GM12878 (cell line): ENCODE measurements around the gene CBS. TPM values are rescaled to one million over a fixed set of nuclear protein-coding genes. Genes with fewer than 3 reads are reported as not detected.

Experiments
- ATAC-seq: fragments of 200-7000 bp; cut with Tn5 transposase; 3 replicates; pipeline ENCODE4 v1.9.1; 2020; ENCODE audit warnings: mild to moderate bottlenecking, moderate library complexity
- BruUV-seq: library from RNA; stranded (reverse); fragments of 400-500 nt; replicated peaks from 2 replicates; lab custom pipeline; 2021; lab: Mats Ljungman, UMichigan
- CTCF ChIA-PET: fragments of 300-600 bp; sonication (Branson Sonifier 250); formaldehyde crosslinking; extraction: SDS; loops from one replicate; lab custom pipeline; 2021; ENCODE audit warnings: inconsistent platforms; lab: Yijun Ruan, JAX
- POLR2A ChIA-PET: fragments of 350-600 bp; formaldehyde crosslinking; extraction: SDS; loops from one replicate; lab custom pipeline; 2021; ENCODE audit warnings: inconsistent platforms; lab: Charles Lee
- RAD21 ChIA-PET: fragments of 300-600 bp; sonication (Branson Sonifier 250); formaldehyde crosslinking; loops from one replicate; lab custom pipeline; 2023; ENCODE audit warnings: antibody characterized with exemption; ENCODE audit not compliant: unreplicated experiment; lab: Charles Lee
- SMC1A ChIA-PET: fragments of 300-600 bp; sonication (Branson Sonifier 250); formaldehyde crosslinking; loops from one replicate; lab custom pipeline; 2023; ENCODE audit not compliant: unreplicated experiment, uncharacterized antibody; lab: Charles Lee
- DNase-seq: peaks from one replicate; pipeline ENCODE4 v3.0.0-alpha.2; 2011; ENCODE audit warnings: low read depth, low spot score
- FAIRE-seq: peaks from 3 replicates; lab custom pipeline; 2011; peaks lifted over from hg19 to GRCh38; lab: Jason Lieb, UNC
- H2AFZ ChIP-seq: 2 replicates; pipeline ENCODE4 v1.6.0; 2011; ENCODE audit warnings: low read depth, low read length, control low read depth; ENCODE audit not compliant: control insufficient read depth
- H3K27ac ChIP-seq: 2 replicates; pipeline ENCODE4 v1.5.1; 2011; ENCODE audit warnings: control low read depth; ENCODE audit not compliant: control insufficient read depth, insufficient read depth
- H3K27me3 ChIP-seq, 2 experiments: replicated peaks in 1 of 2; 2 replicates each; pipeline versions ENCODE4 v1.6.0 to v1.6.1; 2011; ENCODE audit warnings: low read length in 1 of 2; ENCODE audit not compliant: control insufficient read depth in 2 of 2, insufficient read depth in 2 of 2
- H3K36me3 ChIP-seq, 2 experiments: 2 replicates each; pipeline ENCODE4 v1.5.1; 2011; ENCODE audit warnings: low read length in 1 of 2; ENCODE audit not compliant: control insufficient read depth in 2 of 2, insufficient read depth in 2 of 2
- H3K4me1 ChIP-seq: 2 replicates; pipeline ENCODE4 v1.6.1; 2011; ENCODE audit warnings: mild to moderate bottlenecking, low read length, moderate library complexity, mixed read lengths; ENCODE audit not compliant: control insufficient read depth, insufficient read depth
- H3K4me2 ChIP-seq: 2 replicates; pipeline ENCODE4 v1.6.0; 2011; ENCODE audit warnings: control low read depth; ENCODE audit not compliant: control insufficient read depth, insufficient read depth
- H3K4me3 ChIP-seq: fragments of 200-600 bp; sonication (generic); 2 replicates; pipeline ENCODE4 v1.5.1; 2016
- H3K79me2 ChIP-seq: 2 replicates; pipeline ENCODE4 v1.6.0; 2011; ENCODE audit warnings: low read length; ENCODE audit not compliant: control insufficient read depth, insufficient read depth
- H3K9ac ChIP-seq: 2 replicates; pipeline ENCODE4 v1.8.0; 2011; ENCODE audit warnings: low read length, control low read depth, mixed read lengths; ENCODE audit not compliant: control insufficient read depth, insufficient read depth
- H3K9me3 ChIP-seq: replicated peaks from 3 replicates; pipeline ENCODE4 v1.5.1; 2011; ENCODE audit warnings: mild to moderate bottlenecking, low read length; ENCODE audit not compliant: control insufficient read depth, insufficient read depth
- H4K20me1 ChIP-seq: 2 replicates; pipeline ENCODE4 v1.6.0; 2011; ENCODE audit not compliant: control insufficient read depth, insufficient read depth
- BMI1 ChIP-seq: fragments of 450-650 bp; IDR thresholded peaks from 2 replicates; pipeline ENCODE4 v1.6.1; 2016; ENCODE audit warnings: mild to moderate bottlenecking, moderate library complexity, borderline replicate concordance
- CHD2 ChIP-seq: IDR thresholded peaks from 2 replicates; pipeline ENCODE4 v1.6.1; 2011; ENCODE audit warnings: low read depth, low read length, improper control_type of control experiment, borderline replicate concordance
- EGR1 ChIP-seq, 2 experiments: IDR thresholded peaks; 1 replicate in 1 of 2; 2 replicates in 1 of 2; pipeline ENCODE4 v1.6.1; 2011 to 2012; ENCODE audit warnings: low read depth in 2 of 2, low read length in 2 of 2, borderline replicate concordance in 1 of 2, mild to moderate bottlenecking in 1 of 2, moderate library complexity in 1 of 2
- MEF2A ChIP-seq: IDR thresholded peaks from 2 replicates; pipeline ENCODE4 v1.6.1; 2011; ENCODE audit warnings: low read depth, mild to moderate bottlenecking, low read length, moderate library complexity; ENCODE audit not compliant: insufficient read depth
- MLLT1 ChIP-seq: fragments of 450-650 bp; IDR thresholded peaks from 2 replicates; pipeline ENCODE4 v1.6.1; 2016; ENCODE audit warnings: mild to moderate bottlenecking
- NR2C1 ChIP-seq: fragments of 450-650 bp; IDR thresholded peaks from 2 replicates; pipeline ENCODE4 v1.6.1; 2017; ENCODE audit warnings: antibody characterized with exemption, mild to moderate bottlenecking, moderate library complexity
- PAX8 ChIP-seq: fragments of 450-650 bp; IDR thresholded peaks from 2 replicates; pipeline ENCODE4 v1.6.1; 2017; ENCODE audit warnings: mild to moderate bottlenecking, moderate library complexity
- POLR2A ChIP-seq: IDR thresholded peaks from 2 replicates; pipeline ENCODE4 v1.6.1; 2011; ENCODE audit warnings: low read depth, mild to moderate bottlenecking, low read length
- SIX5 ChIP-seq: IDR thresholded peaks from 2 replicates; pipeline ENCODE4 v1.6.1; 2011; ENCODE audit warnings: mild to moderate bottlenecking, low read depth, low read length, moderate library complexity; ENCODE audit not compliant: severe bottlenecking
- TARDBP ChIP-seq: IDR thresholded peaks from 2 replicates; pipeline ENCODE4 v1.6.1; 2016; ENCODE audit warnings: borderline replicate concordance
- WGBS: methylation state at CpG from one replicate; pipeline ENCODE4 v1.1.6; 2016; ENCODE audit warnings: low lambda C conversion rate; ENCODE audit not compliant: insufficient replicate concordance, insufficient coverage; ENCODE audit errors: missing lambda C conversion rate; 5-methylcytosine and 5-hydroxymethylcytosine counted together
- in situ Hi-C: fragments of 300-500 bp; cut with MboI; formaldehyde crosslinking; loops from 9 replicates; pipeline ENCODE4 v1.14.3; 2018; ENCODE audit warnings: mixed read lengths
- intact Hi-C: fragments of 100-400 bp; cut with micrococcal nuclease; formaldehyde crosslinking; loops from one replicate; pipeline ENCODE4 v1.14.2; 2022; ENCODE audit not compliant: unreplicated experiment
- polyA plus RNA-seq, 11 experiments: library from polyadenylated mRNA; depleted of rRNA in 4 of 11; unstranded in 6 of 11; stranded (reverse) in 5 of 11; fragments of >200 nt; fragmentation: Nextera tagmentation in 4 of 11; fragmentation: Illumina TruSeq in 1 of 11; extraction: Ambion mirVana in 4 of 11; extraction: Trizol in 1 of 11; gene quantifications; 1 replicate in 1 of 11; 2 replicates in 10 of 11; pipeline versions ENCODE4 v1.2.1 to v1.2.3, GENCODE V29; 2011 to 2016; ENCODE audit warnings: inconsistent platforms in 2 of 11, missing spikeins in 2 of 11, low read depth in 1 of 11
- total RNA-seq, 4 experiments: library from RNA; depleted of rRNA in 3 of 4; stranded (reverse); fragments of >200 nt in 3 of 4; fragmentation: Illumina TruSeq in 1 of 4; extraction: Trizol in 1 of 4; gene quantifications; 2 replicates each; pipeline versions ENCODE4 v1.2.1 to v1.2.3, GENCODE V29; 2013 to 2021
- TF ChIP-seq, protein P1 (sequence below): fragments of 450-650 bp; formaldehyde crosslinking; IDR thresholded peaks from 2 replicates; pipeline ENCODE4 v1.4.0; 2022; ENCODE audit warnings: mild to moderate bottlenecking, moderate library complexity

Gene CBS
- total and polyA plus RNA-seq, 10 of the 15 experiments (the other 5 are each of a cell fraction or from before 2014, with no cell fraction given): 0.10 to 4.4 (median 2.0) TPM

DNA sequence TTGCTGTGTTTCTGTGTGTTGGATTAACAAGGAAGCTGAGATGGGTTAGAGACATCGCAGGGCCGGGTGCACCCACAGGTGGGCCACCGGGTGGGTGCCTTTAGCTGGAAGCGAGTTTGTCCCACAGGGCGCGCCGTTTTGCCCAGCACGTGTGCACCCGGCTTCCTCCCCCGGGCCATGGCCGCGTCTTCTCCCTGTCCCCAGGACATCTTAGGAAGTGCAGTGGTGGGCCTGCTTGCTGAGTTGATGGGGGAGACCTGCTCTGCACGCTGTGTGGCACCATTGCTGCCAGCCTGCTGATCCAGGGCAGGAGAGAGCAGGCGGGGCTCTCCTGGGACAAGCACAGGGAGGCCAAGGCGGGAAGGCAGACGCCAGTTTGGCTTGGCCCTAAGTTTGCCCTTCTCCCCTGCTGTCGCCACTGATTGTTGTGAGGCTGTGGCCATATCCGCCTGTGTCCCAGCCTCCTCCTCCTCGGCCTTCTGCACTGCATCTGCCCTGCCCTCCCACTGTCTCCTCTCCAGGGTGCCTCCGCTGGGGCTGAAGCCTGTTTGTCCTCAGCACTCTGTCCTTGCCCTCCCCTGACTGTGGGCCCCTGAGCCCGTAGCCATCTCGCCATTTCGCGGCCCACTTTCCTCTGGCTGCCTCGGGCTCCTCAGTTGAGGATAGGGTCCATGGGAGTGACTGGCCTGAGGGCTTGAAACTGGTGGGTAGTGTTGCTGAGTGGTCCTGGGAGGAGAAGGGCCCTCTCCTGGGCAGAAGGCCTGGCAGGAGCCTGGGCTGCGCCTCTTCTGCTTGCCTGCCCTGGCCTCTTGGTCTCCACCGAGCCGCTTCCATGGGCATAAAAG lies 53.7 kb downstream of the CBS start:
- Histone ChIP-seq H3K9ac (no peak overlapping the region), H3K27ac (no peak overlapping the region), H3K36me3 (peaks cover 4 to 6% of the 10 kb centered on the region in 2 experiments; a peak in 2 of 4 replicates), H3K4me2 (no peak overlapping the region), H3K9me3 (no peaks in the 10 kb centered on the region), H2AFZ (no peak overlapping the region), H4K20me1 (no peaks in the 10 kb centered on the region), H3K4me1 (no peaks in the 10 kb centered on the region), H3K4me3 (no peak overlapping the region)
- no peak for FAIRE-seq
- intact Hi-C loops (no loop called here), in situ Hi-C loops (no loop called here)
- ChIA-PET POLR2A (no interaction called here), RAD21 (no interaction called here)
- no peak for ATAC-seq
- no peak for DNase-seq
- no TSS peak for BruUV-seq
- TF ChIP-seq NR2C1 (no peak), PAX8 (no peak), BMI1 (no peak)
- TF ChIP-seq, all 136 proteins: peak for 0
- 92% methylated on average over 28 of the region's 28 CpGs for WGBS
- ChIA-PET CTCF (interaction anchor here (0.6 kb wide), 1 partner anchor 16 kb away, joined by 3 read pairs; no protein-coding TSS in a partner anchor), SMC1A (no interaction called here)
- Histone ChIP-seq H3K79me2 (no peaks in the 10 kb centered on the region), H3K27me3 (no peaks in the 10 kb centered on the region)

GRCh38 chr21:43021191-43021590 lies 54.4 kb downstream of the CBS start:
- intact Hi-C loops (no loop called here), in situ Hi-C loops (no loop called here)
- no TSS peak for BruUV-seq
- Histone ChIP-seq H3K9ac (no peak overlapping the region), H3K4me1 (peaks cover under 1% of the 10 kb centered on the region), H3K4me3 (no peak overlapping the region), H2AFZ (no peak overlapping the region), H3K27me3 (no peaks in the 10 kb centered on the region), H3K27ac (no peak overlapping the region), H3K36me3 (peaks cover 7 to 8% of the 10 kb centered on the region in 2 experiments; a peak in 3 of 4 replicates), H3K79me2 (no peaks in the 10 kb centered on the region), H3K4me2 (no peak overlapping the region), H4K20me1 (no peaks in the 10 kb centered on the region), H3K9me3 (no peaks in the 10 kb centered on the region)
- WGBS: 86% methylated on average over 10 of the region's 10 CpGs
- CTCF ChIA-PET: interaction anchor here (0.6 kb wide), 1 partner anchor 149 kb away, joined by 3 read pairs; no protein-coding TSS in a partner anchor
- POLR2A ChIA-PET: no interaction called here
- ATAC-seq (no peak), DNase-seq (no peak), FAIRE-seq (no peak)
- SMC1A ChIA-PET: no interaction called here
- RAD21 ChIA-PET: no interaction called here
- TF ChIP-seq, protein P1, sequence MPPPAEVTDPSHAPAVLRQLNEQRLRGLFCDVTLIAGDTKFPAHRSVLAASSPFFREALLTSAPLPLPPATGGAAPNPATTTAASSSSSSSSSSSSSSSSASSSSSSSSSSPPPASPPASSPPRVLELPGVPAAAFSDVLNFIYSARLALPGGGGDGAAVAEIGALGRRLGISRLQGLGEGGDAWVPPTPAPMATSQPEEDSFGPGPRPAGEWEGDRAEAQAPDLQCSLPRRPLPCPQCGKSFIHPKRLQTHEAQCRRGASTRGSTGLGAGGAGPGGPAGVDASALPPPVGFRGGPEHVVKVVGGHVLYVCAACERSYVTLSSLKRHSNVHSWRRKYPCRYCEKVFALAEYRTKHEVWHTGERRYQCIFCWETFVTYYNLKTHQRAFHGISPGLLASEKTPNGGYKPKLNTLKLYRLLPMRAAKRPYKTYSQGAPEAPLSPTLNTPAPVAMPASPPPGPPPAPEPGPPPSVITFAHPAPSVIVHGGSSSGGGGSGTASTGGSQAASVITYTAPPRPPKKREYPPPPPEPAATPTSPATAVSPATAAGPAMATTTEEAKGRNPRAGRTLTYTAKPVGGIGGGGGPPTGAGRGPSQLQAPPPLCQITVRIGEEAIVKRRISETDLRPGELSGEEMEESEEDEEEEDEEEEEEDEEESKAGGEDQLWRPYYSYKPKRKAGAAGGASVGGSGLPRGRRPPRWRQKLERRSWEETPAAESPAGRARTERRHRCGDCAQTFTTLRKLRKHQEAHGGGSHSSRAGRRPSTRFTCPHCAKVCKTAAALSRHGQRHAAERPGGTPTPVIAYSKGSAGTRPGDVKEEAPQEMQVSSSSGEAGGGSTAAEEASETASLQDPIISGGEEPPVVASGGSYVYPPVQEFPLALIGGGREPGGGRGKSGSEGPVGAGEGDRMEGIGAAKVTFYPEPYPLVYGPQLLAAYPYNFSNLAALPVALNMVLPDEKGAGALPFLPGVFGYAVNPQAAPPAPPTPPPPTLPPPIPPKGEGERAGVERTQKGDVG (CRISPR knock-in tag): no peak
- TF ChIP-seq TARDBP (no peak), POLR2A (no peak), MEF2A (no peak), EGR1 (IDR thresholded peaks at IDR 0.05; ENCODE audit: borderline replicate concordance in 1 of 2, low read depth in 2 of 2, low read length in 2 of 2) (no peak), SIX5 (no peak), CHD2 (no peak), MLLT1 (no peak)
